ENCODE results near the gene ADAR. TPM values are rescaled to one million over a fixed set of nuclear protein-coding genes. Genes with fewer than 3 reads are reported as not detected.

Gene ADAR
- polyA plus RNA-seq, 1 donor (not counting 4 experiments of a cell fraction or from before 2014, with no cell fraction given): 148 TPM

- Histone ChIP-seq H2AFZ (ENCODE audit: control insufficient read depth, low read length) (no peak overlapping the region), H3K4me1 (ENCODE audit: control insufficient read depth, extremely low read depth, insufficient read depth, low read length) (no peaks in the 10 kb centered on the region), H3K79me2 (ENCODE audit: control insufficient read depth, insufficient read depth, low read length) (no peaks in the 10 kb centered on the region), H3K9ac (ENCODE audit: control insufficient read depth, extremely low read depth, insufficient read depth, low read length) (no peak overlapping the region), H3K4me2 (ENCODE audit: control insufficient read depth, extremely low read depth, insufficient read depth, low read depth, low read length) (no peak overlapping the region), H4K20me1 (ENCODE audit: control insufficient read depth, extremely low read depth, insufficient read depth, low read length) (no peaks in the 10 kb centered on the region), H3K27ac (ENCODE audit: control insufficient read depth, insufficient read depth, low read length) (no peak overlapping the region), H3K27me3 (ENCODE audit: control insufficient read depth, extremely low read depth, insufficient read depth, low read length) (peaks cover 24% of the 10 kb centered on the region), H3K4me3 (ENCODE audit: control insufficient read depth in 2 of 3, extremely low read depth in 1 of 3, insufficient read depth in 2 of 3, low read depth in 1 of 3, low read length in 3 of 3) (no peak overlapping the region), H3K9me1 (ENCODE audit: control insufficient read depth, extremely low read depth, insufficient read depth, low read length) (no peaks in the 10 kb centered on the region), H3K36me3 (ENCODE audit: control insufficient read depth in 2 of 2, extremely low read depth in 1 of 2, insufficient read depth in 2 of 2, low read length in 2 of 2) (no peaks in the 10 kb centered on the region), H3K9me3 (ENCODE audit: control insufficient read depth, low read depth, low read length) (no peaks in the 10 kb centered on the region)
- FAIRE-seq (no peak), DNase-seq (ENCODE audit: low read depth, low spot score) (no peak)
- no peak for TF ChIP-seq CTCF (optimal IDR thresholded peaks at IDR 0.05 in 1 of 3, IDR thresholded peaks at IDR 0.05 in 1 of 3, conservative IDR thresholded peaks at IDR 0.05 in 1 of 3; ENCODE audit: extremely low read depth in 1 of 3, insufficient read depth in 2 of 3, low read length in 3 of 3)
- dilution Hi-C loops (cut with MboI; ENCODE audit: extremely low pct_ligation_motif_present, low sequenced_read_pairs): no loop called here
These were observed 68.2 kb downstream of the ADAR start for GRCh38 chr1:154539486-154540483.

DNA sequence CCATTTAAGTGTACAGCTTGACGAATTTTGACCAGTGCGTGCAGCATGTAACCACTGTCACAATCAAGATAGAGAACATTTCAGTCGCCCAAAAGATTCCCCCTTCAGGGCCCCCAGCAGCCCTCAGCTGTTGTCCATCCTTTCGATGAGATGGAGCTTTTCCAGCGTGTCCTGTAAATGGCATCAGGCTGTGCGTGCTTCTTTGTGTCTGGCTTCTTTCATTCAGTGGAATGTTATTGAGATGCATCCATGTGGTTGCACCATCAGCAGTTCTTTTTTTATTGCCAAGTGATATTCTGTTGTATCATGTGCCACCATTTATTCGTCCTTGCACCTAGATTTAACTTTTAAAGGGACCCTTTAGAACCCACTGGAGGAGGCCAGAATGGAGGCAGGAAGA is 71.4 kb downstream of the ADAR start:
- H3K4me2 ChIP-seq (ENCODE audit: control insufficient read depth, extremely low read depth, insufficient read depth, low read depth, low read length): no peak overlapping the region
- no peaks in the 10 kb centered on the region for H4K20me1 ChIP-seq (ENCODE audit: control insufficient read depth, extremely low read depth, insufficient read depth, low read length)
- H2AFZ ChIP-seq (ENCODE audit: control insufficient read depth, low read length): no peak overlapping the region
- no peak for TF ChIP-seq CTCF (optimal IDR thresholded peaks at IDR 0.05 in 1 of 3, IDR thresholded peaks at IDR 0.05 in 1 of 3, conservative IDR thresholded peaks at IDR 0.05 in 1 of 3; ENCODE audit: extremely low read depth in 1 of 3, insufficient read depth in 2 of 3, low read length in 3 of 3)
- no peak for TF ChIP-seq EZH2 (IDR thresholded peaks at IDR 0.05; ENCODE audit: low read length)
- peaks cover 20% of the 10 kb centered on the region for H3K27me3 ChIP-seq (ENCODE audit: control insufficient read depth, extremely low read depth, insufficient read depth, low read length)
- FAIRE-seq (no peak), DNase-seq (ENCODE audit: low read depth, low spot score) (no peak)
- no peaks in the 10 kb centered on the region for H3K4me1 ChIP-seq (ENCODE audit: control insufficient read depth, extremely low read depth, insufficient read depth, low read length)
- H3K9me1 ChIP-seq (ENCODE audit: control insufficient read depth, extremely low read depth, insufficient read depth, low read length): no peaks in the 10 kb centered on the region
- H3K9ac ChIP-seq (ENCODE audit: control insufficient read depth, extremely low read depth, insufficient read depth, low read length): no peak overlapping the region
- no peak overlapping the region for H3K4me3 ChIP-seq (ENCODE audit: control insufficient read depth in 2 of 3, extremely low read depth in 1 of 3, insufficient read depth in 2 of 3, low read depth in 1 of 3, low read length in 3 of 3)
- dilution Hi-C loops (cut with MboI; ENCODE audit: extremely low pct_ligation_motif_present, low sequenced_read_pairs): no loop called here
- no peaks in the 10 kb centered on the region for H3K79me2 ChIP-seq (ENCODE audit: control insufficient read depth, insufficient read depth, low read length)
- H3K9me3 ChIP-seq (ENCODE audit: control insufficient read depth, low read depth, low read length): no peaks in the 10 kb centered on the region
- no peaks in the 10 kb centered on the region for H3K36me3 ChIP-seq (ENCODE audit: control insufficient read depth in 2 of 2, extremely low read depth in 1 of 2, insufficient read depth in 2 of 2, low read length in 2 of 2)
- H3K27ac ChIP-seq (ENCODE audit: control insufficient read depth, insufficient read depth, low read length): no peak overlapping the region
